Ovary (tissue), 9 donors: ENCODE measurements around the gene FMNL1. TPM values are rescaled to one million over a fixed set of nuclear protein-coding genes. Genes with fewer than 3 reads are reported as not detected.
"Not testable (repeated sequence)": the region's sequence is repeated elsewhere in the genome, so short reads cannot be mapped to it uniquely, and the experiment has no call there.

Experiments used
- DNase-seq, 5 donors: peaks; one replicate each; pipeline ENCODE4 v3.0.0-alpha.2; 2019 to 2020
- H3K27ac ChIP-seq, 2 donors: fragments of 200-600 bp; one replicate each; pipeline versions ENCODE4 v1.5.1 to v1.8.0; 2019 to 2022
- H3K27me3 ChIP-seq: fragments of 200-600 bp; one replicate; pipeline ENCODE4 v1.8.0; 2022
- H3K36me3 ChIP-seq: fragments of 200-600 bp; sonication (generic); one replicate; pipeline ENCODE4 v1.5.1; 2019
- H3K4me1 ChIP-seq: one replicate; pipeline ENCODE4 v1.8.1; 2013; ENCODE audit warnings: mild to moderate bottlenecking, moderate library complexity; ENCODE audit not compliant: insufficient read depth
- H3K4me3 ChIP-seq: fragments of 200-600 bp; sonication (generic); one replicate; pipeline ENCODE4 v1.5.1; 2017
- H3K9me3 ChIP-seq, 2 donors: fragments of 200-600 bp in 1 of 2; sonication (generic) in 1 of 2; one replicate each; pipeline versions ENCODE4 v1.5.1 to v1.8.1; 2013 to 2019; ENCODE audit warnings: mild to moderate bottlenecking in 1 of 2, moderate library complexity in 1 of 2
- EP300 ChIP-seq: sonication (generic); formaldehyde crosslinking; IDR thresholded peaks from one replicate; pipeline ENCODE4 v1.6.1; 2017; ENCODE audit warnings: antibody characterized with exemption
- POLR2A ChIP-seq: fragments of 450-650 bp; IDR thresholded peaks from one replicate; pipeline ENCODE4 v1.6.1; 2017; ENCODE audit warnings: antibody characterized with exemption, mild to moderate bottlenecking, moderate library complexity
- WGBS, 3 donors: extraction: QIAGEN DNeasy Blood & Tissue Kit in 1 of 3; methylation state at CpG; one replicate each; pipeline versions ENCODE4 v1.1.5 to v1.1.7; 2013 to 2017; 5-methylcytosine and 5-hydroxymethylcytosine counted together
- intact Hi-C, 4 donors: fragments of 100-400 bp; cut with DNase I; formaldehyde crosslinking; loops; one replicate each; pipeline versions ENCODE4 v1.11.0 to v1.15.1; 2022 to 2023
- polyA plus RNA-seq, 2 donors: library from polyadenylated mRNA; stranded (reverse); fragments of 200-250 nt in 1 of 2; fragments of 350-450 nt in 1 of 2; fragmentation: Illumina TruSeq in 1 of 2; extraction: RNeasy Lipid Tissue Mini Kit (QIAGEN cat#74804) in 1 of 2; gene quantifications; one replicate each; pipeline ENCODE4 v1.2.3, GENCODE V29; 2013 to 2014
- total RNA-seq, 7 donors: library from RNA; depleted of rRNA in 2 of 7; stranded (reverse); fragments of >200 nt in 2 of 7; fragmentation: NEBNext Ultra II Directional in 3 of 7; extraction: Animal tissue kit (Norgen Biotek cat#: 25700) in 3 of 7; gene quantifications; one replicate each; pipeline versions ENCODE4 v1.1.0 to v1.2.4, GENCODE V29; 2016 to 2023
- TF ChIP-seq, protein P1 (sequence below), 3 donors: fragments of 450-650 bp in 2 of 3; fragments of 200-600 bp in 1 of 3; IDR thresholded peaks; one replicate each; pipeline versions ENCODE4 v1.5.1 to v1.8.0; 2016 to 2022; ENCODE audit warnings: antibody characterized with exemption in 3 of 3, mild to moderate bottlenecking in 1 of 3
- donor health status: DM: no; HTN: no; CAD: no; lungs with moderate emphysema.
- donor health status: DM: no; HTN: no; CAD: no.
- donor health status: Bipolar disorder and iron deficiency.
- donor health status: DM: yes; HTN: yes; CAD: no.
- donor health status: DM: no; HTN: no; CAD: no.
- donor health status: DM: yes; HTN: yes; CAD: no.

FMNL1 gene
- total and polyA plus RNA-seq, 9 donors = 2.1 to 24.0 (median 6.1) TPM

- H3K27me3 ChIP-seq = no peaks in the 10 kb centered on the region
- no peaks in the 10 kb centered on the region for H3K9me3 ChIP-seq
- H3K4me1 ChIP-seq = peaks cover 4% of the 10 kb centered on the region
- peak in 1 of 5 donors; percentile 44 for DNase-seq
- intact Hi-C loops = loop anchor here in 1 of 4 donors (10.0 kb wide), 1 partner anchor 286 kb away; the partner anchor contains the start of gene GFAP
- H3K27ac ChIP-seq = no peak overlapping the region
- no peaks in the 10 kb centered on the region for H3K36me3 ChIP-seq
- TF ChIP-seq EP300 (no peak), POLR2A (no peak)
- TF ChIP-seq, protein P1, sequence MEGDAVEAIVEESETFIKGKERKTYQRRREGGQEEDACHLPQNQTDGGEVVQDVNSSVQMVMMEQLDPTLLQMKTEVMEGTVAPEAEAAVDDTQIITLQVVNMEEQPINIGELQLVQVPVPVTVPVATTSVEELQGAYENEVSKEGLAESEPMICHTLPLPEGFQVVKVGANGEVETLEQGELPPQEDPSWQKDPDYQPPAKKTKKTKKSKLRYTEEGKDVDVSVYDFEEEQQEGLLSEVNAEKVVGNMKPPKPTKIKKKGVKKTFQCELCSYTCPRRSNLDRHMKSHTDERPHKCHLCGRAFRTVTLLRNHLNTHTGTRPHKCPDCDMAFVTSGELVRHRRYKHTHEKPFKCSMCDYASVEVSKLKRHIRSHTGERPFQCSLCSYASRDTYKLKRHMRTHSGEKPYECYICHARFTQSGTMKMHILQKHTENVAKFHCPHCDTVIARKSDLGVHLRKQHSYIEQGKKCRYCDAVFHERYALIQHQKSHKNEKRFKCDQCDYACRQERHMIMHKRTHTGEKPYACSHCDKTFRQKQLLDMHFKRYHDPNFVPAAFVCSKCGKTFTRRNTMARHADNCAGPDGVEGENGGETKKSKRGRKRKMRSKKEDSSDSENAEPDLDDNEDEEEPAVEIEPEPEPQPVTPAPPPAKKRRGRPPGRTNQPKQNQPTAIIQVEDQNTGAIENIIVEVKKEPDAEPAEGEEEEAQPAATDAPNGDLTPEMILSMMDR (IDR thresholded peaks at IDR 0.05) = no peak
- WGBS, 3 donors = 19 to 33% (median 19%) methylated on average over 9 of the region's 9 CpGs
- H3K4me3 ChIP-seq = no peak overlapping the region
Measured at GRCh38 chr17:45200701-45201100, 21.0 kb upstream of the FMNL1 start.

DNA sequence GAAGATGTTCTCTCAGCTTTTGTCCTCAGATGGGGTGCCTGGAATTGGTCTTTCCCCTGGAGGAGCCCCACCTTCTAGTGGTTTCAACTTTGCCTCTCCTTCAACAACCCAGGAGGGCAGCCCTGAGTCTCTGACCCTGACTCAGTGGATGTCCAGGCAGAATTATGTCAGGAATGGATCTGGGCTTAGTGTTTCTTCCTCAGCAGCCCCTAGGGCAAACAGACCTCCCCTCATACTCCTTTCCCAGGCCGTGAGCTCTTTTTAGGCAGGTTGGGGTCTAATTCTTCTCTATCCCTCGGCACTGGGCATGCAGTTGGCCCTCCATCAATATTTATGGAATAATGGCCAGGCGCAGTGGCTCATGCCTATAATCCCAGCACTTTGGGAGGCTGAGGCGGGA, 20.2 kb upstream of the FMNL1 start:
- intact Hi-C loops = loop anchor here in 1 of 4 donors (10.0 kb wide), 1 partner anchor 287 kb away; the partner anchor contains the start of gene GFAP
- 84 to 97% (median 95%) methylated on average over 4 of the region's 4 CpGs for WGBS, 3 donors

DNA sequence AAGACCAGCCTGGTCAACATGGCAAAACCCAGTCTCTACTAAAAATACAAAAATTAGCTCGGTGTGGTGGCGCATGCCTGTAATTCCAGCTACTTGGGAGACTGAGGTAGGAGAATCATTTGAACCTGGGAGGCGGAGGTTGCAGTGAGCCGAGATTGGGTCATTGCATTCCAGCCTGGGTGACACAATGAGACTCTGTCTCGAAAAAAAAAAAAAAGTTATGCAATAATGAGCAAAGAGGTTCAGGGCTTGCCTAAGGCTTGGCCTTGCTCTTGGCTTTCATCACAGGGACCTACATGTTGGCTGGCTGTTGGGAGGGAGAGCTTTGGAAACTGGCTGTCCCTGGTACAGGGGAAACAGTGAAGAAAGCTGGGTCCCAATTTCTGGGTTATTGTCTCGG, 19.8 kb upstream of the FMNL1 start:
- 89 to 93% (median 92%) methylated on average over 6 of the region's 6 CpGs for WGBS, 3 donors
- not testable (repeated sequence) for H3K36me3 ChIP-seq, H3K27ac ChIP-seq, H3K27me3 ChIP-seq, H3K9me3 ChIP-seq, H3K4me3 ChIP-seq, H3K4me1 ChIP-seq
- intact Hi-C loops = loop anchor here in 1 of 4 donors (10.0 kb wide), 1 partner anchor 287 kb away; the partner anchor contains the start of gene GFAP
- DNase-seq = peak in 1 of 5 donors; percentile 35

More for the DNA sequence above, 20.2 kb upstream of the FMNL1 start:
- H3K36me3 ChIP-seq = no peaks in the 10 kb centered on the region
- H3K27ac ChIP-seq = no peak overlapping the region
- no peak for TF ChIP-seq EP300
- no peak for TF ChIP-seq POLR2A
- TF ChIP-seq, protein P1 (IDR thresholded peaks at IDR 0.05) = no peak
- no peak overlapping the region for H3K4me3 ChIP-seq
- peaks cover 4% of the 10 kb centered on the region for H3K4me1 ChIP-seq
- no peak for DNase-seq
- no peaks in the 10 kb centered on the region for H3K27me3 ChIP-seq
- H3K9me3 ChIP-seq = no peaks in the 10 kb centered on the region

DNA sequence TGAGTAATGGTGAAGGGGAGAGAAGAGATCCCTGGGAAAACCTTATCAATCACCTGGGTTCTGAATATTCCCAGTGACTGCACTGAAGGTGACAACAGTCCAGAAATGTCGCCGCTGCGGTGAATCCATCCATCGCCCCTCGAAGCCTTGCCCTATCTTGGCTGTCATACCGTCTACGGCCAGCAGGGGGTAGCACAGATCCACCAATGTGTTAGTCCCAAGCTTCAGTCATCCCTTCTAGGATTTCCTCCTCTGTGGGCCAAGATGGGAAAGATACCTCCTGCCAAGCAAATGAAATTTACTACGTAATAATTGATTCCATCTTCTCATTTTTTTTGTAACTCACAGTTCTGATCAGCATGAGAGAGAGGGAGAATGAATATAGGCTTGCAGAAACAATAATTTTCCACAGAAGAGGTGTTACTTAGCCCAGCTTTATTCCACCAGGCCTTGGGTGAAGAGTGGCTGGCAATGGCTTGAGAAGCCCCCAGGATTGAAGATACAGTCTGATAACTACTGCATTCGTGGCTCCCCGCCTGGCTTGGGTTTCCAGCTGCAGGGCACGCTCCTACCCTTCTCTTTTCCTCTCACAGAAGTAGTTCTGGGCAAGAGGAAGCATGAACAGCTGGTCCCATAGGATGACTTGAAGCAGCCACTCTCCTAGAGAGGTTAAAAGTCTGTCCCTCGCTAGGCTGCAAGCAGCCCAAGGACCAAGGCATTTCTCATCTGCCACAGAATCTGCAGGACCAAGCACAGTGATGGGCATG, 2.6 kb upstream of the FMNL1 start:
- no peaks in the 10 kb centered on the region for H3K4me1 ChIP-seq
- no peak overlapping the region for H3K27ac ChIP-seq
- DNase-seq = peak; percentile 69 to 89 (median 87)
- H3K4me3 ChIP-seq = no peak overlapping the region
- no peaks in the 10 kb centered on the region for H3K36me3 ChIP-seq
- TF ChIP-seq, protein P1 (IDR thresholded peaks at IDR 0.05) = peak; percentile 60 to 95 (median 95)
- TF ChIP-seq EP300 = no peak
- intact Hi-C loops = loop anchor here in 2 of 4 donors (1.0 to 2.0 kb wide), 2 partner anchors 166 kb away; no protein-coding TSS in a partner anchor
- H3K9me3 ChIP-seq = no peaks in the 10 kb centered on the region
- H3K27me3 ChIP-seq = no peaks in the 10 kb centered on the region
- WGBS, 3 donors = 10 to 15% (median 13%) methylated on average over 12 of the region's 12 CpGs

DNA sequence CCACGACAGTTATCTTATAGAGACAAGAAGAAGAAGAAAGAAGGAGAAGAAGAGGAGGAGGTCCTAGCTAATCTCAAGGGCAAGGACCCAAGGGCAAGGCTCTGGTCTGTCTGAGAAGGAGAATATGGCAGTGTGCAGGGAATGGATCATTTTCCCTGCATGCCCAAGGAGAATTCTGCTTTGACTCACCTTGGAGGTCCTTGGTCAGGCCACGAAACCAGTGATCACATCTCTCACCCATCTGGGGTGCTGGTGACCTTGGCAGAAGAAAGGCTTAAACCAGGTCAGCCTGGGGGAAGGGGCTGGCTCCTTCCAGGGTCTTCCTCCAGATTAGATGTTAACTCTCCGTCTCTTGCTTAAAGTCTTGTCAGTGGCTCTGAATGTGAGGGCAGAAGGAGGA, 1.6 kb upstream of the FMNL1 start:
- WGBS, 3 donors = 74 to 81% (median 79%) methylated on average over 3 of the region's 3 CpGs
- Histone ChIP-seq H3K4me1 (no peaks in the 10 kb centered on the region), H3K4me3 (no peak overlapping the region), H3K9me3 (no peaks in the 10 kb centered on the region), H3K27me3 (no peaks in the 10 kb centered on the region), H3K27ac (no peak overlapping the region), H3K36me3 (no peaks in the 10 kb centered on the region)
- no peak for DNase-seq
- TF ChIP-seq POLR2A = no peak
- TF ChIP-seq, protein P1 (IDR thresholded peaks at IDR 0.05) = no peak
- no peak for TF ChIP-seq EP300
- intact Hi-C loops = loop anchor here in 3 of 4 donors (5.0 to 10.0 kb wide), 3 partner anchors 55 to 615 kb away; no protein-coding TSS in a partner anchor
